Mononuclear cell (primary cell): ENCODE measurements around the gene SGMS1. TPM values are rescaled to one million over a fixed set of nuclear protein-coding genes. Genes with fewer than 3 reads are reported as not detected.
"Not testable (repeated sequence)": the region's sequence is repeated elsewhere in the genome, so short reads cannot be mapped to it uniquely, and the experiment has no call there.

ENCODE experiments used
- H3K27me3 ChIP-seq: 2 replicates; pipeline ENCODE4 v1.6.0; 2011; ENCODE audit warnings: low read length, control low read depth; ENCODE audit not compliant: insufficient read depth
- H3K4me1 ChIP-seq: 2 replicates; pipeline ENCODE4 v1.5.1; 2011; ENCODE audit warnings: mild to moderate bottlenecking, low read length, control low read depth; ENCODE audit not compliant: insufficient read depth
- H3K4me3 ChIP-seq: 2 replicates; pipeline ENCODE4 v1.5.1; 2011; ENCODE audit warnings: mild to moderate bottlenecking, low read length, moderate library complexity
- H3K9me3 ChIP-seq: 2 replicates; pipeline ENCODE4 v1.5.1; 2011; ENCODE audit warnings: low read depth, mild to moderate bottlenecking, control low read depth, low read length
- total RNA-seq: library from RNA; depleted of rRNA; stranded (reverse); fragments of >200 nt; gene quantifications from one replicate; pipeline ENCODE4 v1.2.3, GENCODE V29; 2012

SGMS1 gene
- total RNA-seq, 1 donor = 62.8 TPM

GRCh38 chr10:50375051-50375452 lies 248.7 kb downstream of the SGMS1 start:
- H3K4me1 ChIP-seq = peaks cover 21% of the 10 kb centered on the region
- H3K4me3 ChIP-seq = no peak overlapping the region

GRCh38 chr10:50373821-50374501 lies 249.8 kb downstream of the SGMS1 start:
- Histone ChIP-seq H3K9me3 (no peaks in the 10 kb centered on the region), H3K27me3 (no peaks in the 10 kb centered on the region), H3K4me3 (no peak overlapping the region), H3K4me1 (peaks cover 17% of the 10 kb centered on the region)

More at GRCh38 chr10:50375051-50375452, 248.7 kb downstream of the SGMS1 start:
- Histone ChIP-seq H3K9me3 (no peaks in the 10 kb centered on the region), H3K27me3 (no peaks in the 10 kb centered on the region)

GRCh38 chr10:50369931-50370330 lies 253.8 kb downstream of the SGMS1 start:
- H3K4me3 ChIP-seq = no peak overlapping the region
- H3K4me1 ChIP-seq = peaks cover 6% of the 10 kb centered on the region
- H3K27me3 ChIP-seq = no peaks in the 10 kb centered on the region
- no peaks in the 10 kb centered on the region for H3K9me3 ChIP-seq

- H3K9me3 ChIP-seq = no peaks in the 10 kb centered on the region
- peaks cover 8% of the 10 kb centered on the region for H3K4me1 ChIP-seq
- H3K27me3 ChIP-seq = no peaks in the 10 kb centered on the region
- no peak overlapping the region for H3K4me3 ChIP-seq
These were observed 256.0 kb downstream of the SGMS1 start for GRCh38 chr10:50367732-50368131.

- not testable (repeated sequence) for H3K27me3 ChIP-seq, H3K4me3 ChIP-seq, H3K9me3 ChIP-seq
- peaks cover 18% of the 10 kb centered on the region for H3K4me1 ChIP-seq
These were observed 257.3 kb downstream of the SGMS1 start for GRCh38 chr10:50366421-50366820.

GRCh38 chr10:50364730-50365129 lies 259.0 kb downstream of the SGMS1 start:
- H3K4me3 ChIP-seq, H3K27me3 ChIP-seq, H3K9me3 ChIP-seq: not testable (repeated sequence)
- H3K4me1 ChIP-seq = peaks cover 18% of the 10 kb centered on the region

- Histone ChIP-seq H3K4me1 (peaks cover 18% of the 10 kb centered on the region), H3K4me3 (no peak overlapping the region)
These were observed 261.1 kb downstream of the SGMS1 start for GRCh38 chr10:50362547-50363125.

GRCh38 chr10:50361946-50362345 lies 261.8 kb downstream of the SGMS1 start:
- peaks cover 18% of the 10 kb centered on the region for H3K4me1 ChIP-seq
- no peaks in the 10 kb centered on the region for H3K27me3 ChIP-seq
- no peaks in the 10 kb centered on the region for H3K9me3 ChIP-seq
- H3K4me3 ChIP-seq = no peak overlapping the region

More at GRCh38 chr10:50362547-50363125, 261.1 kb downstream of the SGMS1 start:
- H3K9me3 ChIP-seq = no peaks in the 10 kb centered on the region
- H3K27me3 ChIP-seq = no peaks in the 10 kb centered on the region

- H3K9me3 ChIP-seq = no peaks in the 10 kb centered on the region
- H3K27me3 ChIP-seq = no peaks in the 10 kb centered on the region
- no peak overlapping the region for H3K4me3 ChIP-seq
- peaks cover 18% of the 10 kb centered on the region for H3K4me1 ChIP-seq
These were observed 263.5 kb downstream of the SGMS1 start for GRCh38 chr10:50360077-50360850.

- peaks cover 18% of the 10 kb centered on the region for H3K4me1 ChIP-seq
- H3K4me3 ChIP-seq = no peak overlapping the region
- H3K9me3 ChIP-seq = no peaks in the 10 kb centered on the region
- no peaks in the 10 kb centered on the region for H3K27me3 ChIP-seq
These were observed 264.6 kb downstream of the SGMS1 start for GRCh38 chr10:50358925-50359687.

- Histone ChIP-seq H3K9me3 (no peaks in the 10 kb centered on the region), H3K27me3 (no peaks in the 10 kb centered on the region), H3K4me1 (peaks cover 16% of the 10 kb centered on the region), H3K4me3 (no peak overlapping the region)
These were observed 265.3 kb downstream of the SGMS1 start for GRCh38 chr10:50358411-50358810.

- not testable (repeated sequence) for H3K4me3 ChIP-seq, H3K27me3 ChIP-seq, H3K9me3 ChIP-seq, H3K4me1 ChIP-seq
These were observed 267.3 kb downstream of the SGMS1 start for GRCh38 chr10:50356481-50356832.

- not testable (repeated sequence) for H3K4me1 ChIP-seq, H3K9me3 ChIP-seq, H3K4me3 ChIP-seq, H3K27me3 ChIP-seq
These were observed 267.9 kb downstream of the SGMS1 start for GRCh38 chr10:50355693-50356480.

GRCh38 chr10:50351483-50352146 lies 272.1 kb downstream of the SGMS1 start:
- peaks cover 6% of the 10 kb centered on the region for H3K9me3 ChIP-seq
- no peak overlapping the region for H3K4me3 ChIP-seq
- H3K27me3 ChIP-seq = no peaks in the 10 kb centered on the region
- H3K4me1 ChIP-seq = peaks cover 6% of the 10 kb centered on the region
